Lower lobe of right lung (tissue), 2 donors: ENCODE results near the gene IL31RA. TPM values are rescaled to one million over a fixed set of nuclear protein-coding genes. Genes with fewer than 3 reads are reported as not detected.

Experiments used
- ATAC-seq, 2 donors: fragments of 200-7000 bp; cut with Tn5 transposase; one replicate each; pipeline ENCODE4 v1.9.1; 2020 to 2022; ENCODE audit warnings: mild to moderate bottlenecking in 2 of 2, moderate library complexity in 2 of 2
- DNase-seq: peaks from one replicate; pipeline ENCODE4 v3.0.0-alpha.2; 2020
- H3K27ac ChIP-seq: fragments of 200-600 bp; one replicate; pipeline ENCODE4 v1.8.0; 2022
- H3K27me3 ChIP-seq: fragments of 200-600 bp; one replicate; pipeline ENCODE4 v1.8.0; 2022; ENCODE audit warnings: low read depth
- H3K36me3 ChIP-seq: fragments of 200-600 bp; one replicate; pipeline ENCODE4 v1.8.0; 2022; ENCODE audit warnings: mild to moderate bottlenecking
- H3K4me1 ChIP-seq: fragments of 200-600 bp; one replicate; pipeline ENCODE4 v1.8.0; 2022
- H3K4me3 ChIP-seq: fragments of 200-600 bp; one replicate; pipeline ENCODE4 v1.8.0; 2022; ENCODE audit warnings: mild to moderate bottlenecking
- H3K9me3 ChIP-seq: fragments of 200-600 bp; one replicate; pipeline ENCODE4 v1.8.0; 2022
- CTCF ChIP-seq: fragments of 200-600 bp; IDR thresholded peaks from one replicate; pipeline ENCODE4 v1.8.0; 2022; ENCODE audit warnings: antibody characterized with exemption, mild to moderate bottlenecking
- intact Hi-C: fragments of 100-400 bp; cut with DNase I; formaldehyde crosslinking; loops from one replicate; pipeline ENCODE4 v1.11.0; 2022
- total RNA-seq: library from RNA; stranded (reverse); fragmentation: NEBNext Ultra II Directional; extraction: Animal tissue kit (Norgen Biotek cat#: 25700); gene quantifications from one replicate; pipeline ENCODE4 v1.2.1, GENCODE V29; 2021
- donor health status: DM: no; HTN: yes; CAD: no; lungs with severe emphysema.

Gene IL31RA
- total RNA-seq, 1 donor from 2014 or later: not detected

- intact Hi-C loops: no loop called here
- Histone ChIP-seq H3K27me3 (no peaks in the 10 kb centered on the region), H3K36me3 (no peaks in the 10 kb centered on the region), H3K4me3 (no peak overlapping the region), H3K27ac (no peak overlapping the region), H3K9me3 (no peaks in the 10 kb centered on the region), H3K4me1 (no peaks in the 10 kb centered on the region)
- no peak for DNase-seq
- no peak for TF ChIP-seq CTCF
- no peak for ATAC-seq
These were observed 15.3 kb downstream of the IL31RA start for GRCh38 chr5:55866485-55866884.

GRCh38 chr5:55866934-55867333 lies 15.8 kb downstream of the IL31RA start:
- H3K4me1 ChIP-seq: no peaks in the 10 kb centered on the region
- H3K4me3 ChIP-seq: no peak overlapping the region
- intact Hi-C loops: no loop called here
- DNase-seq (no peak), ATAC-seq (no peak)
- H3K27me3 ChIP-seq: no peaks in the 10 kb centered on the region
- H3K9me3 ChIP-seq: no peaks in the 10 kb centered on the region
- TF ChIP-seq CTCF: no peak
- H3K36me3 ChIP-seq: no peaks in the 10 kb centered on the region
- H3K27ac ChIP-seq: no peak overlapping the region

- DNase-seq: no peak
These were observed 17.7 kb downstream of the IL31RA start for GRCh38 chr5:55868846-55869245.

GRCh38 chr5:55869847-55870246 lies 18.7 kb downstream of the IL31RA start:
- TF ChIP-seq CTCF: no peak
- H3K4me1 ChIP-seq: no peaks in the 10 kb centered on the region
- intact Hi-C loops: no loop called here
- no peaks in the 10 kb centered on the region for H3K36me3 ChIP-seq
- ATAC-seq (no peak), DNase-seq (no peak)
- no peaks in the 10 kb centered on the region for H3K27me3 ChIP-seq
- no peak overlapping the region for H3K4me3 ChIP-seq
- H3K9me3 ChIP-seq: no peaks in the 10 kb centered on the region
- H3K27ac ChIP-seq: no peak overlapping the region

More at GRCh38 chr5:55868846-55869245, 17.7 kb downstream of the IL31RA start:
- Histone ChIP-seq H3K27me3 (no peaks in the 10 kb centered on the region), H3K36me3 (no peaks in the 10 kb centered on the region), H3K27ac (no peak overlapping the region), H3K4me1 (no peaks in the 10 kb centered on the region), H3K9me3 (no peaks in the 10 kb centered on the region), H3K4me3 (no peak overlapping the region)
- intact Hi-C loops: no loop called here
- no peak for TF ChIP-seq CTCF
- peak; percentile 61 to 79 for ATAC-seq

GRCh38 chr5:55873234-55873633 lies 22.1 kb downstream of the IL31RA start:
- no peak for DNase-seq
- no peaks in the 10 kb centered on the region for H3K36me3 ChIP-seq
- TF ChIP-seq CTCF: no peak
- no peaks in the 10 kb centered on the region for H3K27me3 ChIP-seq
- intact Hi-C loops: no loop called here
- H3K4me3 ChIP-seq: no peak overlapping the region
- no peak for ATAC-seq
- H3K4me1 ChIP-seq: no peaks in the 10 kb centered on the region
- H3K9me3 ChIP-seq: no peaks in the 10 kb centered on the region
- H3K27ac ChIP-seq: no peak overlapping the region

GRCh38 chr5:55877655-55878054 lies 26.5 kb downstream of the IL31RA start:
- TF ChIP-seq CTCF: no peak
- Histone ChIP-seq H3K27ac (no peak overlapping the region), H3K27me3 (no peaks in the 10 kb centered on the region), H3K9me3 (no peaks in the 10 kb centered on the region), H3K36me3 (no peaks in the 10 kb centered on the region), H3K4me1 (no peaks in the 10 kb centered on the region), H3K4me3 (no peak overlapping the region)
- intact Hi-C loops: no loop called here
- DNase-seq (no peak), ATAC-seq (no peak)
